ENCODE data around the gene STYXL1. TPM values are rescaled to one million over a fixed set of nuclear protein-coding genes. Genes with fewer than 3 reads are reported as not detected.
"Not testable (repeated sequence)": the region's sequence is repeated elsewhere in the genome, so short reads cannot be mapped to it uniquely, and the experiment has no call there.

The STYXL1 gene
- total RNA-seq, 1 donor from 2014 or later, result 46.3 TPM

DNA sequence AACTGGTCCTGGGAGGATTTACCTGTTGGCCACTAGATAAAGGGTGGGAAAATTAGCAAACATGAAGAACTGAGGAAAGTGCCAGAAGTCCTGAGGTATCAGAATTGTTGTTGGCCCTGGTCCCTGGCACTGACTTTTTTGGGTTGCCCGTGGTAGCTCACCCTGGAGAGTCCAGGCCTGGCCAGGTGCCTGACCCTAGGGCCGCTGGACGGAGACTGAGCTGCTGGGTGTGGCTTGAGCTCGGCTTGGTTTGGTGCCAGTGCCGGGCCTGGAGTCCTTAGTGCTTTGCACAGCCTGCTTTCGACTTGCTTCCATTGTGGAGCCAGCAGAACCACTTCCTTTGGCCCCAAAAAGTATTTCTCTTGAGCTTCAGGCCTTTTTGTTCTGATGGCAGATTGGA is 13.0 kb upstream of the STYXL1 start:
- no peak for DNase-seq (ENCODE audit: low spot score)
- Mint-ChIP-seq H3K4me3 (ENCODE audit: unreplicated experiment) (no peak overlapping the region), H3K4me1 (ENCODE audit: unreplicated experiment) (no peaks in the 10 kb centered on the region), H3K36me3 (ENCODE audit: low read depth, unreplicated experiment) (peaks cover 25% of the 10 kb centered on the region), H3K27ac (ENCODE audit: unreplicated experiment) (no peak overlapping the region), H3K9me3 (ENCODE audit: unreplicated experiment) (no peaks in the 10 kb centered on the region), H3K27me3 (ENCODE audit: unreplicated experiment) (peaks cover 13% of the 10 kb centered on the region)
- TF ChIP-seq, protein P1, sequence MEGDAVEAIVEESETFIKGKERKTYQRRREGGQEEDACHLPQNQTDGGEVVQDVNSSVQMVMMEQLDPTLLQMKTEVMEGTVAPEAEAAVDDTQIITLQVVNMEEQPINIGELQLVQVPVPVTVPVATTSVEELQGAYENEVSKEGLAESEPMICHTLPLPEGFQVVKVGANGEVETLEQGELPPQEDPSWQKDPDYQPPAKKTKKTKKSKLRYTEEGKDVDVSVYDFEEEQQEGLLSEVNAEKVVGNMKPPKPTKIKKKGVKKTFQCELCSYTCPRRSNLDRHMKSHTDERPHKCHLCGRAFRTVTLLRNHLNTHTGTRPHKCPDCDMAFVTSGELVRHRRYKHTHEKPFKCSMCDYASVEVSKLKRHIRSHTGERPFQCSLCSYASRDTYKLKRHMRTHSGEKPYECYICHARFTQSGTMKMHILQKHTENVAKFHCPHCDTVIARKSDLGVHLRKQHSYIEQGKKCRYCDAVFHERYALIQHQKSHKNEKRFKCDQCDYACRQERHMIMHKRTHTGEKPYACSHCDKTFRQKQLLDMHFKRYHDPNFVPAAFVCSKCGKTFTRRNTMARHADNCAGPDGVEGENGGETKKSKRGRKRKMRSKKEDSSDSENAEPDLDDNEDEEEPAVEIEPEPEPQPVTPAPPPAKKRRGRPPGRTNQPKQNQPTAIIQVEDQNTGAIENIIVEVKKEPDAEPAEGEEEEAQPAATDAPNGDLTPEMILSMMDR (IDR thresholded peaks at IDR 0.05; ENCODE audit: unreplicated experiment), result no peak

DNA sequence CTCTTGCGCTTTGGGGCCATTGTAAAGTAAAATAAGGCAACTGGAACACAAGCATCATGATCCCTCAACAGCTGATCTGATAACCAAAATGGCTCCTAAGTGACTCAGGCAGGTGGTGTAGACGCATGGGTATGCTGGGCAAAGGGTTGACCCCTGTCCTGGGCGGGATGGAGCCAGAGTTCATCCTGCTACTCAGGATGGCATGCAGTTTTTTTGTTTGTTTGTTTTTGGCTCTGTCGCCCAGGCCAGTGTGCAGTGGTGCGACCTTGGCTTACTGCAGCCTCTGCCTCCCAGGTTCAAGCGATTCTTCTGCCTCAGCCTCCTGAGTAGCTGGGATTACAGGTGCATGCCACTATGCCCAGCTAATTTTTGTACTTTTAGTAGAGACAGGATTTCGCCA is 10.9 kb upstream of the STYXL1 start:
- H3K27ac Mint-ChIP-seq (ENCODE audit: unreplicated experiment); H3K9me3 Mint-ChIP-seq (ENCODE audit: unreplicated experiment); H3K4me3 Mint-ChIP-seq (ENCODE audit: unreplicated experiment); DNase-seq (ENCODE audit: low spot score); H3K4me1 Mint-ChIP-seq (ENCODE audit: unreplicated experiment): not testable (repeated sequence)
- peaks cover 10% of the 10 kb centered on the region for H3K27me3 Mint-ChIP-seq (ENCODE audit: unreplicated experiment)
- peaks cover 18% of the 10 kb centered on the region for H3K36me3 Mint-ChIP-seq (ENCODE audit: low read depth, unreplicated experiment)

DNA sequence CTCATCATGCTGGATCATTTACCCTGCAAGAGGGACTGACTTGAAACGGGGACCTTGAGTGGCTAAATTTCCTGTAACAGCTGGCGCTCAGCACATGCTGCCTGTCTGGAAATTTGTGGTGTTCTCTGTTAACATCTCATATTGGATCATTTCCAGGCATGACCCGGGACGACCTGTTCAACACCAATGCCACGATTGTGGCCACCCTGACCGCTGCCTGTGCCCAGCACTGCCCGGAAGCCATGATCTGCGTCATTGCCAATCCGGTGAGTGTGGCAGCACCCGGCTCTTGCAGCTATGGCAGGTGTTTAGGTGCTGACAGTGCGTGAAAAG is 10.0 kb upstream of the STYXL1 start:
- DNase-seq (ENCODE audit: low spot score), result no peak
- Mint-ChIP-seq H3K36me3 (ENCODE audit: low read depth, unreplicated experiment) (peaks cover 14% of the 10 kb centered on the region), H3K27me3 (ENCODE audit: unreplicated experiment) (peaks cover 10% of the 10 kb centered on the region), H3K27ac (ENCODE audit: unreplicated experiment) (no peak overlapping the region), H3K4me1 (ENCODE audit: unreplicated experiment) (no peaks in the 10 kb centered on the region), H3K9me3 (ENCODE audit: unreplicated experiment) (no peaks in the 10 kb centered on the region), H3K4me3 (ENCODE audit: unreplicated experiment) (no peak overlapping the region)
- TF ChIP-seq, protein P1 (IDR thresholded peaks at IDR 0.05; ENCODE audit: unreplicated experiment), result no peak

DNA sequence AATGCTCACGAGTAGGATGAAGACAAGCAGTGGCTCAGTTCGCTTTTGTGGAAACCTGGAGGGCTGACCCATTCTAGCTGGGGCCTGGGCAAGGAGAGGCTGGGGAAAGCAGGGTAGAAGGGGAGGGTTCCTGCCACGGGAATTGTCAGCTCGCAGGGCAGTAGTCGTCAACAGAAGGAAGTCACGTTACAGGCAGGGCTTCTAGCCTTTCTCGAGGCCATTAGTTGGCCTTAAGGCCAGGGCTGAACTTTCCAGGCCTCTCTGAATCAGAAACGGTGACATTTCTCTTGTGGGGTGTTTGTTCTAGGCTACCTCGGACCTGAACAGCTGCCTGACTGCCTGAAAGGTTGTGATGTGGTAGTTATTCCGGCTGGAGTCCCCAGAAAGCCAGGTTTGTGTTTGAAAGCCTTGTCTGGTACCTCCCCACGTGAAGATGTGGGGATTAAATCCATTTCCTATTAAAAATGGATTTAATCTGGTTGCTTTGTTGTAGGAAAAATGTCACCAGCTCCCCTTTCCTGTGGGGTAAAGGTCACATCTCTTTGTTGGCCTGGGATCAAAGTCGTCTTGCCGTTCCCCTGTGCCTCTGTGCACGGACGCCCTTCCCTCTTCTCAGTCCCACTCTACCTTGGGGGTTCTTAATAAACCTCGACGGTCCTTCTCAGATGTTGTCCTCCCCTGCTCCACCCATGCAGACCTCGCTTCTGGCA is 9.5 kb upstream of the STYXL1 start:
- Mint-ChIP-seq H3K4me3 (ENCODE audit: unreplicated experiment) (no peak overlapping the region), H3K4me1 (ENCODE audit: unreplicated experiment) (no peaks in the 10 kb centered on the region), H3K36me3 (ENCODE audit: low read depth, unreplicated experiment) (peaks cover 10% of the 10 kb centered on the region), H3K27me3 (ENCODE audit: unreplicated experiment) (peaks cover 7% of the 10 kb centered on the region), H3K9me3 (ENCODE audit: unreplicated experiment) (no peaks in the 10 kb centered on the region), H3K27ac (ENCODE audit: unreplicated experiment) (no peak overlapping the region)
- TF ChIP-seq, protein P1 (IDR thresholded peaks at IDR 0.05; ENCODE audit: unreplicated experiment), result no peak
- no peak for DNase-seq (ENCODE audit: low spot score)

DNA sequence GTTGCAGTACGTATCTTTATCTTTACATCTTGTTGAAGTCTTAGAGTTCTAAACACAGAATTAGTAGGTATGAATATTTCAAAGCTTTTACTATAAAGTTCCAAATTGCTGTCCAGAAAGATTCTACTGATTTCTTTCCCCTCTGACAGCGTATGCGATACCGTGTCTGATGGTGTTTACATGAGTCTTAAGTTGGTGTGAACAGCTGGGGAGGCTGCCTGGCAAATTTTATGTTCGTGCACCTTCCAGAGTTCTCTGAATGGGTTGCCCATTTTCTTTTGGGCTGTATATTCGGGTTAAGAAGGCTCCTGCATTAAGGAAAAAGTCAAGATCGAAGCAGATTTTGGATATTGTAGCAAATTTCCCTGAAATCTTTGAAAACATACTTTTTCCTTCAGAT is 8.4 kb upstream of the STYXL1 start:
- Mint-ChIP-seq H3K27me3 (ENCODE audit: unreplicated experiment) (peaks cover 4% of the 10 kb centered on the region), H3K27ac (ENCODE audit: unreplicated experiment) (no peak overlapping the region), H3K9me3 (ENCODE audit: unreplicated experiment) (no peaks in the 10 kb centered on the region), H3K4me1 (ENCODE audit: unreplicated experiment) (no peaks in the 10 kb centered on the region), H3K36me3 (ENCODE audit: low read depth, unreplicated experiment) (peaks cover 10% of the 10 kb centered on the region), H3K4me3 (ENCODE audit: unreplicated experiment) (no peak overlapping the region)
- TF ChIP-seq, protein P1 (IDR thresholded peaks at IDR 0.05; ENCODE audit: unreplicated experiment), result no peak
- DNase-seq (ENCODE audit: low spot score), result no peak

All from endothelial cell (in vitro differentiated cells).